Type B pancreatic cell (in vitro differentiated cells): ENCODE results near the gene VASH1. TPM values are rescaled to one million over a fixed set of nuclear protein-coding genes. Genes with fewer than 3 reads are reported as not detected.

Experiments used
- DNase-seq: peaks from one replicate; pipeline ENCODE4 v3.0.0; 2021; ENCODE audit warnings: mixed read lengths; ENCODE audit not compliant: unreplicated experiment; ENCODE audit errors: extremely low spot score
- H3K27ac Mint-ChIP-seq: 2 replicates; pipeline ENCODE4 v1.8.0; 2021; ENCODE audit warnings: mild to moderate bottlenecking, mixed read lengths
- H3K27me3 Mint-ChIP-seq: 2 replicates; pipeline ENCODE4 v1.8.0; 2021; ENCODE audit warnings: mixed read lengths
- H3K36me3 Mint-ChIP-seq: 2 replicates; pipeline ENCODE4 v1.8.0; 2021; ENCODE audit warnings: mixed read lengths
- H3K4me1 Mint-ChIP-seq: one replicate; pipeline ENCODE4 v1.8.0; 2021; ENCODE audit warnings: mixed read lengths; ENCODE audit not compliant: unreplicated experiment
- H3K4me3 Mint-ChIP-seq: 2 replicates; pipeline ENCODE4 v1.8.0; 2021; ENCODE audit warnings: mild to moderate bottlenecking, mixed read lengths
- H3K9me3 Mint-ChIP-seq: 2 replicates; pipeline ENCODE4 v1.8.0; 2021; ENCODE audit warnings: mixed read lengths
- CTCF ChIP-seq: fragments of 200-600 bp; sonication (generic); conservative IDR thresholded peaks from 2 replicates; pipeline ENCODE4 v1.5.0; 2021; ENCODE audit warnings: antibody characterized with exemption, mild to moderate bottlenecking
- total RNA-seq: library from RNA; stranded (reverse); gene quantifications from 2 replicates; pipeline ENCODE4 v1.2.1, GENCODE V29; 2021; ENCODE audit warnings: low replicate concordance

Gene VASH1
- total RNA-seq, 1 donor from 2014 or later, result 28.8 TPM

DNA sequence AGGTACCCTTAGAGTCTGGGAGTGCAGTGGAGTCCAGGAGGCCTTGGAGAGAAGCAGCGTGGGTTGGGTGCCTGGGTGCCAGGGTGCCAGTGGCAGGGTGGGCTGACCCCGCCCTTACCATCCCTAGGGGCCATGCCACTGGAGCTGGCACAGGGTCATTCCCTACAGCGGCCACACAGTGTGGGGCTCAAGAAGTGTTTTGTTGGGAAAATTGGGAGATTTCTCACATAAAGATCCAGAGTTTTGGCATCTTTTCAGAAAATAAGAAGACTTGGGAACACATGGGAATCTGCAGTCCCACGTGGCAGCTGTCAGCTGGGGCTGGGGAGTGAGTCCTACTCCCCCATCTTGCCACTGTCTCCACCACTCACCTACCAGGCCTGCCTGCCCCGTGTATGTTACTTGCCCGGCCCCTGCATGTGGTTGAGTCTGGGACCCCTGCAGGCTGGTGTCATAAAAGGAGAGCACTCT lies 4.2 kb downstream of the VASH1 start:
- no peak for DNase-seq
- peaks cover 30% of the 10 kb centered on the region for H3K4me1 Mint-ChIP-seq
- no peaks in the 10 kb centered on the region for H3K9me3 Mint-ChIP-seq
- peaks cover 33% of the 10 kb centered on the region for H3K27me3 Mint-ChIP-seq
- H3K36me3 Mint-ChIP-seq, result peaks cover 3% of the 10 kb centered on the region
- no peak for TF ChIP-seq CTCF
- H3K27ac Mint-ChIP-seq, result no peak overlapping the region
- no peak overlapping the region for H3K4me3 Mint-ChIP-seq

GRCh38 chr14:76767681-76768656 lies 6.7 kb downstream of the VASH1 start:
- Mint-ChIP-seq H3K9me3 (no peaks in the 10 kb centered on the region), H3K4me3 (no peak overlapping the region), H3K4me1 (peaks cover 31% of the 10 kb centered on the region), H3K27me3 (peaks cover 19% of the 10 kb centered on the region), H3K27ac (no peak overlapping the region), H3K36me3 (peaks cover 3% of the 10 kb centered on the region)
- DNase-seq, result peak; percentile 52
- no peak for TF ChIP-seq CTCF

DNA sequence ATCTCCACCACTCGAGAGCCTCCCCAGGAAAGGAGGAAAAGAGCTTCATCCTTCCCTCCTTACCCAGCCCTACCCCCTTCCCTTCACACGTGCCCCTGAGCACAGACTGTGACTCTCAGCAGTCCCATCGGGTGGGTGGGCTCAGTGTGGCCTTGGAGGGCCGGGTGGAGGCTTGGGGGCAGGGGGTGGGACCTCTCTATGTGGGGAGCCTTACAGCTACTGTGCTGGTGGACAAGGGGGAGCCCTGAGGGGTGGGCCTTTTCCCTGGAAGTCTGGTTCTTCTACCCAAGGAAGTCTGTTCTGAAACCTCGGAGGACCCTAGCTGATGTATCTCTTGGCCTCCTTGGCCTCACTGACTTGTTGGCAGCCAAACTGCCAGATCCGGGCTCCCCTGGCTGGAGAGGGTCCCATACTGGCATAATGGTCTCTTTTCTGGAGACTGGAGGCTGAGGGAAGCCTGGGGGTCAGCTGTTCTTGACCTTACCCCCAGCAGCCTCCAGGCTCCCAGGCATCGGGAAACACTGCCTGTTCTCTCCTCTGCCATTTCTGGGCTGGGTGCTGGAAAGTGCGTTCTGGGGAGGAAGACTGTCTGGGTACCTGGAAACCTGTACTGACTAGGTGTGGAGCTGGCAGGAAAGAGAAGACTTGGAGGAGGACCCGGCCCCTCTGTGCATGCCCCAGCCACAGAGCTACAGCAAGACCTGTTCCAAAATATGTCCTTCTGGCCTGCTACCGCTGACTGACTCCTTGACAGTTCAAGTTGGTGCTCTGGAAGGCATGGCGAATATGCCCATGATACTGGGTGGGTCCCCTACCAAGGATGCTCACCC lies 7.6 kb downstream of the VASH1 start:
- TF ChIP-seq CTCF, result no peak
- peak; percentile 62 for DNase-seq
- H3K27me3 Mint-ChIP-seq, result peaks cover 9% of the 10 kb centered on the region
- peaks cover 3% of the 10 kb centered on the region for H3K36me3 Mint-ChIP-seq
- H3K27ac Mint-ChIP-seq, result no peak overlapping the region
- no peak overlapping the region for H3K4me3 Mint-ChIP-seq
- peaks cover 22% of the 10 kb centered on the region for H3K4me1 Mint-ChIP-seq
- H3K9me3 Mint-ChIP-seq, result no peaks in the 10 kb centered on the region

GRCh38 chr14:76769636-76770292 lies 8.5 kb downstream of the VASH1 start:
- H3K4me1 Mint-ChIP-seq, result peaks cover 18% of the 10 kb centered on the region
- DNase-seq, result peak; percentile 49
- H3K27ac Mint-ChIP-seq, result no peak overlapping the region
- H3K4me3 Mint-ChIP-seq, result no peak overlapping the region
- no peaks in the 10 kb centered on the region for H3K9me3 Mint-ChIP-seq
- peaks cover 4% of the 10 kb centered on the region for H3K27me3 Mint-ChIP-seq
- TF ChIP-seq CTCF, result no peak
- H3K36me3 Mint-ChIP-seq, result peaks cover 3% of the 10 kb centered on the region
